ENCODE measurements around the gene VWA1.

DNA sequence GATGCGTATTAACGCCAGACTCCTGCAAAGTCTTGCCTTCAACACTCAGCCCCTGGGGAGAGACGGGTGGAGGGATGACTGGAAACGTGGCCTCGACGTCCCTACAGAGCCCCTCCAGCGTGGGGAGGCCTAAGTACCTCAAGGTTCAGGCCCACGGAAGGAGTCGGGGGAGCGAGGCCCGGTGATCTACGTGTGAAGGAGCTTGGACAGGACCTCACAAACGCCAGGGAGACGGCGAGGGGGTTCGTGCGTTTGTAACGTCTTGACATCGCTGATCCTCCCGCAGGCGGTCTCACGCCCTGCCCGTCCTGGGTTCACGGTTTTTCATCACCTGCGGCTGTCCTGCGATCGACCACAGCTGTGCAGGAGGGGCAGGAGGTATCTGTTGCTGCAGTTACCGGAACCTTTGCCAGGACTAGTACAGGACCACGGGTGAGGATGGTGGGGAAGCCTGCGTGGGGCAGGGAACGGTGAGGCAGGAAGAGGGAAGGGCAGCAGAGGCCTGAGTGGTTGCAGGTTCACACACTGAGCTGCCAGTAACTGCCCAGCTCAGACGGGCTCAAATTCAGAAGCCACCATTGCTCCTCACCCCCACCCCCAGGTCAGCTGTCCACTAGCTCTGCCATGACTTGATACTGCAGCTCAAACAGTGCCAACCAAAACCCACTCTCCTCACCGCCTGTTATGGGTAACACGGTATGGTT, 35.5 kb upstream of the VWA1 start:
- TF ChIP-seq, protein P1, sequence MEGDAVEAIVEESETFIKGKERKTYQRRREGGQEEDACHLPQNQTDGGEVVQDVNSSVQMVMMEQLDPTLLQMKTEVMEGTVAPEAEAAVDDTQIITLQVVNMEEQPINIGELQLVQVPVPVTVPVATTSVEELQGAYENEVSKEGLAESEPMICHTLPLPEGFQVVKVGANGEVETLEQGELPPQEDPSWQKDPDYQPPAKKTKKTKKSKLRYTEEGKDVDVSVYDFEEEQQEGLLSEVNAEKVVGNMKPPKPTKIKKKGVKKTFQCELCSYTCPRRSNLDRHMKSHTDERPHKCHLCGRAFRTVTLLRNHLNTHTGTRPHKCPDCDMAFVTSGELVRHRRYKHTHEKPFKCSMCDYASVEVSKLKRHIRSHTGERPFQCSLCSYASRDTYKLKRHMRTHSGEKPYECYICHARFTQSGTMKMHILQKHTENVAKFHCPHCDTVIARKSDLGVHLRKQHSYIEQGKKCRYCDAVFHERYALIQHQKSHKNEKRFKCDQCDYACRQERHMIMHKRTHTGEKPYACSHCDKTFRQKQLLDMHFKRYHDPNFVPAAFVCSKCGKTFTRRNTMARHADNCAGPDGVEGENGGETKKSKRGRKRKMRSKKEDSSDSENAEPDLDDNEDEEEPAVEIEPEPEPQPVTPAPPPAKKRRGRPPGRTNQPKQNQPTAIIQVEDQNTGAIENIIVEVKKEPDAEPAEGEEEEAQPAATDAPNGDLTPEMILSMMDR (conservative IDR thresholded peaks at IDR 0.05): no peak
- TF ChIP-seq EZH2 (IDR thresholded peaks at IDR 0.05; ENCODE audit: low read depth): no peak
